Mesenchymal stem cell (in vitro differentiated cells and primary cell): ENCODE results near the gene DES.
A peak's percentile ranks its signal among the peaks of the same experiment; 100 is the strongest.
"Not testable (repeated sequence)": the region's sequence is repeated elsewhere in the genome, so short reads cannot be mapped to it uniquely, and the experiment has no call there.

Experiments used
- DNase-seq: peaks from one replicate; pipeline ENCODE4 v3.0.0-alpha.2; 2013
- H2AFZ ChIP-seq: one replicate; pipeline ENCODE4 v1.6.1; 2013; ENCODE audit warnings: low read depth, mild to moderate bottlenecking, control low read depth, inconsistent platforms, low read length, moderate library complexity
- H2AK5ac ChIP-seq: 2 replicates; pipeline ENCODE4 v1.6.1; 2013; ENCODE audit warnings: low read length, moderate library complexity, mild to moderate bottlenecking, inconsistent platforms; ENCODE audit not compliant: severe bottlenecking
- H2BK120ac ChIP-seq: one replicate; pipeline ENCODE4 v1.6.1; 2013; ENCODE audit warnings: low read depth, mild to moderate bottlenecking, inconsistent platforms, low read length, moderate library complexity
- H2BK12ac ChIP-seq, 2 experiments: one replicate each; pipeline ENCODE4 v1.6.1; 2013; ENCODE audit warnings: inconsistent platforms in 2 of 2, low read length in 2 of 2, mild to moderate bottlenecking in 2 of 2, moderate library complexity in 2 of 2, control low read depth in 1 of 2
- H2BK15ac ChIP-seq: one replicate; pipeline ENCODE4 v1.6.1; 2013; ENCODE audit warnings: mild to moderate bottlenecking, low read depth, inconsistent platforms; ENCODE audit not compliant: poor library complexity, severe bottlenecking
- H2BK5ac ChIP-seq: 2 replicates; pipeline ENCODE4 v1.6.1; 2013; ENCODE audit warnings: low read depth, mild to moderate bottlenecking, low read length, control low read depth, inconsistent platforms; ENCODE audit not compliant: poor library complexity, severe bottlenecking
- H3K14ac ChIP-seq, 2 experiments: one replicate each; pipeline ENCODE4 v1.6.1; 2013; ENCODE audit warnings: inconsistent platforms in 2 of 2, low read length in 2 of 2, control low read depth in 1 of 2, mild to moderate bottlenecking in 1 of 2, moderate library complexity in 1 of 2
- H3K18ac ChIP-seq, 2 experiments: one replicate each; pipeline ENCODE4 v1.6.1; 2013; ENCODE audit warnings: inconsistent platforms in 2 of 2, low read length in 2 of 2, control low read depth in 1 of 2, low read depth in 1 of 2, mild to moderate bottlenecking in 1 of 2
- H3K23ac ChIP-seq, 2 experiments: one replicate each; pipeline ENCODE4 v1.6.1; 2013; ENCODE audit warnings: inconsistent platforms in 2 of 2, low read length in 2 of 2, mild to moderate bottlenecking in 2 of 2, moderate library complexity in 2 of 2, control low read depth in 1 of 2
- H3K27ac ChIP-seq: 2 replicates; pipeline ENCODE4 v1.5.1; 2013; ENCODE audit warnings: mild to moderate bottlenecking, moderate library complexity, low read length, control low read depth, inconsistent platforms; ENCODE audit not compliant: poor library complexity, severe bottlenecking
- H3K27me3 ChIP-seq, 2 experiments: 2 replicates each; pipeline versions ENCODE4 v1.6.1 to v1.7.0; 2013; ENCODE audit warnings: low read length in 2 of 2, mild to moderate bottlenecking in 2 of 2, moderate library complexity in 2 of 2, control low read depth in 1 of 2, inconsistent platforms in 1 of 2; ENCODE audit not compliant: control insufficient read depth in 1 of 2, insufficient read depth in 1 of 2
- H3K36me3 ChIP-seq, 2 experiments: 2 replicates each; pipeline versions ENCODE4 v1.6.1 to v1.7.0; 2013; ENCODE audit warnings: low read length in 2 of 2, control low read depth in 1 of 2, inconsistent platforms in 1 of 2, low read depth in 1 of 2, mild to moderate bottlenecking in 1 of 2; ENCODE audit not compliant: insufficient read depth in 2 of 2, control insufficient read depth in 1 of 2
- H3K4ac ChIP-seq, 2 experiments: one replicate each; pipeline ENCODE4 v1.6.1; 2013; ENCODE audit warnings: inconsistent platforms in 2 of 2, low read length in 2 of 2, mild to moderate bottlenecking in 2 of 2, moderate library complexity in 2 of 2, control low read depth in 1 of 2, low read depth in 1 of 2
- H3K4me1 ChIP-seq: 2 replicates; pipeline ENCODE4 v1.6.1; 2013; ENCODE audit warnings: low read depth, low read length, control low read depth; ENCODE audit not compliant: control insufficient read depth, insufficient read depth
- H3K4me2 ChIP-seq: 2 replicates; pipeline ENCODE4 v1.6.1; 2013; ENCODE audit warnings: low read length, mild to moderate bottlenecking, inconsistent platforms; ENCODE audit not compliant: poor library complexity, severe bottlenecking
- H3K4me3 ChIP-seq, 2 experiments: 2 replicates each; pipeline versions ENCODE4 v1.5.1 to v1.7.0; 2013; ENCODE audit warnings: low read length in 2 of 2, mild to moderate bottlenecking in 2 of 2, control low read depth in 1 of 2, low read depth in 1 of 2; ENCODE audit not compliant: insufficient read depth in 1 of 2
- H3K79me1 ChIP-seq: replicated peaks from 2 replicates; pipeline ENCODE4 v1.6.1; 2013; ENCODE audit warnings: mild to moderate bottlenecking, control low read depth, low read length, inconsistent platforms; ENCODE audit not compliant: poor library complexity, severe bottlenecking
- H3K9ac ChIP-seq: 2 replicates; pipeline ENCODE4 v1.7.0; 2013; ENCODE audit warnings: mild to moderate bottlenecking, low read length, moderate library complexity
- H3K9me3 ChIP-seq: 2 replicates; pipeline ENCODE4 v1.7.0; 2013; ENCODE audit warnings: mild to moderate bottlenecking, low read length; ENCODE audit not compliant: control insufficient read depth
- H4K8ac ChIP-seq: one replicate; pipeline ENCODE4 v1.6.1; 2013; ENCODE audit warnings: inconsistent platforms, mild to moderate bottlenecking, low read length, moderate library complexity
- H4K91ac ChIP-seq: one replicate; pipeline ENCODE4 v1.6.1; 2013; ENCODE audit warnings: mild to moderate bottlenecking, low read length, inconsistent platforms
- WGBS: methylation state at CpG from one replicate; pipeline ENCODE4 v1.1.7; 2013; ENCODE audit warnings: mixed read lengths; 5-methylcytosine and 5-hydroxymethylcytosine counted together

The DES gene

GRCh38 chr2:219395056-219395455, 23.1 kb upstream of the DES start:
- not testable (repeated sequence) for H2BK15ac ChIP-seq, H2AFZ ChIP-seq, H2BK120ac ChIP-seq, H4K91ac ChIP-seq, H3K27me3 ChIP-seq, H3K4ac ChIP-seq, H3K4me1 ChIP-seq, H4K8ac ChIP-seq, H3K23ac ChIP-seq, H3K27ac ChIP-seq, H2AK5ac ChIP-seq, H3K14ac ChIP-seq, H3K36me3 ChIP-seq, H3K18ac ChIP-seq, H3K79me1 ChIP-seq, DNase-seq, H3K4me3 ChIP-seq, H3K9me3 ChIP-seq, H2BK5ac ChIP-seq, H3K9ac ChIP-seq, H3K4me2 ChIP-seq, H2BK12ac ChIP-seq
- WGBS, result 96% methylated on average over 9 of the region's 9 CpGs

- H3K9me3 ChIP-seq, result no peaks in the 10 kb centered on the region
- H3K36me3 ChIP-seq, result no peaks in the 10 kb centered on the region
- no peak overlapping the region for H2BK5ac ChIP-seq
- H3K4me1 ChIP-seq, result peaks cover 3% of the 10 kb centered on the region
- no peaks in the 10 kb centered on the region for H3K79me1 ChIP-seq
- DNase-seq, result no peak
- no peak overlapping the region for H3K4me2 ChIP-seq
- H3K4me3 ChIP-seq, result no peak overlapping the region
- no peak overlapping the region for H3K27ac ChIP-seq
- H4K8ac ChIP-seq, result no peak overlapping the region
- H2AFZ ChIP-seq, result no peak overlapping the region
- H3K4ac ChIP-seq, result no peak overlapping the region
- H2BK15ac ChIP-seq, result no peak overlapping the region
- no peak overlapping the region for H2AK5ac ChIP-seq
- H3K9ac ChIP-seq, result no peak overlapping the region
- H3K18ac ChIP-seq, result no peak overlapping the region
- H3K14ac ChIP-seq, result no peak overlapping the region
- WGBS, result 98% methylated on average over 3 of the region's 3 CpGs
- H3K23ac ChIP-seq, result no peak overlapping the region
- no peak overlapping the region for H4K91ac ChIP-seq
- no peaks in the 10 kb centered on the region for H3K27me3 ChIP-seq
- H2BK12ac ChIP-seq, result no peak overlapping the region
- no peak overlapping the region for H2BK120ac ChIP-seq
Observed at GRCh38 chr2:219395609-219396008, 22.6 kb upstream of the DES start.

- WGBS, result 65% methylated on average over 6 of the region's 6 CpGs
Observed at GRCh38 chr2:219396863-219397457, 21.2 kb upstream of the DES start.

GRCh38 chr2:219398721-219399363, 19.3 kb upstream of the DES start:
- H2BK15ac ChIP-seq, result peak overlapping the region; percentile 46
- DNase-seq, result peak; percentile 90

More at GRCh38 chr2:219396863-219397457, 21.2 kb upstream of the DES start:
- H3K36me3 ChIP-seq, result no peaks in the 10 kb centered on the region
- no peak overlapping the region for H2AK5ac ChIP-seq
- H2AFZ ChIP-seq, result no peak overlapping the region
- H2BK12ac ChIP-seq, result no peak overlapping the region
- H2BK120ac ChIP-seq, result no peak overlapping the region
- H3K9ac ChIP-seq, result no peak overlapping the region
- H3K9me3 ChIP-seq, result no peaks in the 10 kb centered on the region
- no peak overlapping the region for H3K4ac ChIP-seq
- no peak overlapping the region for H4K91ac ChIP-seq
- no peak overlapping the region for H3K14ac ChIP-seq
- DNase-seq, result no peak
- peaks cover 3% of the 10 kb centered on the region for H3K4me1 ChIP-seq
- H2BK15ac ChIP-seq, result no peak overlapping the region
- H3K4me2 ChIP-seq, result no peak overlapping the region
- no peak overlapping the region for H2BK5ac ChIP-seq
- no peak overlapping the region for H3K27ac ChIP-seq
- no peak overlapping the region for H3K4me3 ChIP-seq
- H3K18ac ChIP-seq, result no peak overlapping the region
- no peaks in the 10 kb centered on the region for H3K79me1 ChIP-seq
- no peaks in the 10 kb centered on the region for H3K27me3 ChIP-seq
- H3K23ac ChIP-seq, result no peak overlapping the region
- no peak overlapping the region for H4K8ac ChIP-seq

More at GRCh38 chr2:219398721-219399363, 19.3 kb upstream of the DES start:
- Histone ChIP-seq H4K91ac (no peak overlapping the region), H3K27me3 (no peaks in the 10 kb centered on the region), H3K9ac (peak overlapping the region; percentile 11), H3K4me3 (no peak overlapping the region), H3K18ac (no peak overlapping the region), H2BK12ac (peak overlapping the region in 1 of 2 experiments; percentile 84), H3K23ac (no peak overlapping the region), H3K14ac (no peak overlapping the region), H3K4me2 (no peak overlapping the region), H3K4me1 (peaks cover 3% of the 10 kb centered on the region), H2BK5ac (no peak overlapping the region), H2AFZ (no peak overlapping the region), H3K36me3 (no peaks in the 10 kb centered on the region), H4K8ac (peak overlapping the region; percentile 35), H3K27ac (no peak overlapping the region), H2BK120ac (no peak overlapping the region), H3K4ac (no peak overlapping the region), H2AK5ac (no peak overlapping the region), H3K9me3 (no peaks in the 10 kb centered on the region), H3K79me1 (no peaks in the 10 kb centered on the region)
- 6% methylated on average over 4 of the region's 5 CpGs for whole genome bisulfite sequencing
